HG02610 (cell line): Measurements from ENCODE around the gene FABP1.

ENCODE experiments used
- ATAC-seq: cut with Tn5 transposase; IDR thresholded peaks from one replicate; pipeline ENCODE4 v1.9.1; 2021; ENCODE audit warnings: mild to moderate bottlenecking, moderate library complexity; ENCODE audit not compliant: unreplicated experiment

Gene FABP1

GRCh38 chr2:88139203-88139702 lies 11.4 kb upstream of the FABP1 start:
- no peak for ATAC-seq

- ATAC-seq: no peak
Observed at GRCh38 chr2:88137833-88138232, 10.0 kb upstream of the FABP1 start.

GRCh38 chr2:88136817-88137216 lies 9.0 kb upstream of the FABP1 start:
- no peak for ATAC-seq

GRCh38 chr2:88133875-88134274 lies 6.0 kb upstream of the FABP1 start:
- no peak for ATAC-seq

GRCh38 chr2:88131999-88132368 lies 4.1 kb upstream of the FABP1 start:
- ATAC-seq: no peak

GRCh38 chr2:88131201-88131998 lies 3.5 kb upstream of the FABP1 start:
- no peak for ATAC-seq

- no peak for ATAC-seq
Observed at GRCh38 chr2:88129313-88129959, 1.6 kb upstream of the FABP1 start.

GRCh38 chr2:88128654-88129312 lies 921 bp upstream of the FABP1 start:
- no peak for ATAC-seq

- ATAC-seq: no peak
Observed at GRCh38 chr2:88127638-88127887, 299 bp downstream of the FABP1 start.

- ATAC-seq: no peak
Observed at GRCh38 chr2:88126772-88127637, 857 bp downstream of the FABP1 start.

- ATAC-seq: no peak
Observed at GRCh38 chr2:88125924-88126771, 1.7 kb downstream of the FABP1 start.

GRCh38 chr2:88125344-88125923 lies 2.4 kb downstream of the FABP1 start:
- no peak for ATAC-seq

GRCh38 chr2:88123975-88124917 lies 3.6 kb downstream of the FABP1 start:
- no peak for ATAC-seq

GRCh38 chr2:88123164-88123974 lies 4.5 kb downstream of the FABP1 start:
- ATAC-seq: no peak

- no peak for ATAC-seq
Observed at GRCh38 chr2:88122141-88122884, 5.5 kb downstream of the FABP1 start.

GRCh38 chr2:88121678-88122077 lies 6.2 kb downstream of the FABP1 start:
- ATAC-seq: no peak

GRCh38 chr2:88117973-88118372 lies 9.9 kb downstream of the FABP1 start:
- ATAC-seq: no peak
